K562 (cell line): ENCODE results near the gene SIGMAR1. TPM values are rescaled to one million over a fixed set of nuclear protein-coding genes. Genes with fewer than 3 reads are reported as not detected.

Source experiments
- CREBBP ChIP-seq: IDR thresholded peaks from one replicate; pipeline ENCODE4 v1.6.1; 2012; ENCODE audit warnings: low read depth, mild to moderate bottlenecking, control low read depth, inconsistent platforms, low read length
- FOSL1 ChIP-seq: fragments of 200-800 bp; sonication (Bioruptor generic); conservative IDR thresholded peaks from 2 replicates; pipeline ENCODE4 v1.6.1; 2016; ENCODE audit warnings: missing genetic modification characterization, missing compliant biosample characterization
- FUS ChIP-seq: fragments of 200-400 bp; formaldehyde crosslinking; optimal IDR thresholded peaks from 2 replicates; pipeline ENCODE3; 2017; ENCODE audit warnings: low read depth, low read length
- HDAC8 ChIP-seq: fragments of 450-650 bp; IDR thresholded peaks from 2 replicates; pipeline ENCODE4 v1.6.1; 2016; ENCODE audit warnings: mild to moderate bottlenecking, missing genetic modification characterization, moderate library complexity, missing compliant biosample characterization
- KDM1A ChIP-seq, 2 experiments: fragments of 450-650 bp; IDR thresholded peaks; 2 replicates each; pipeline ENCODE4 v1.6.1; 2016; ENCODE audit warnings: mild to moderate bottlenecking in 2 of 2
- MXI1 ChIP-seq: IDR thresholded peaks from 2 replicates; pipeline ENCODE4 v1.6.1; 2011; ENCODE audit warnings: low read depth, mild to moderate bottlenecking, improper control_type of control experiment, low read length
- NFYB ChIP-seq: IDR thresholded peaks from 2 replicates; pipeline ENCODE4 v1.6.1; 2011; ENCODE audit warnings: mild to moderate bottlenecking, moderate library complexity; ENCODE audit not compliant: insufficient read length; ENCODE audit errors: extremely low read depth
- NR4A1 ChIP-seq, 2 experiments: fragments of 250-450 bp in 1 of 2; fragments of 450-650 bp in 1 of 2; sonication (Bioruptor Pico) in 1 of 2; IDR thresholded peaks; 2 replicates each; pipeline versions ENCODE4 v1.4.0 to v1.6.1; 2016 to 2020; ENCODE audit warnings: mild to moderate bottlenecking in 2 of 2, missing compliant biosample characterization in 1 of 2, missing genetic modification characterization in 1 of 2, moderate library complexity in 1 of 2
- TCF7 ChIP-seq: sonication (generic); IDR thresholded peaks from 2 replicates; pipeline ENCODE4 v1.6.1; 2016; ENCODE audit warnings: antibody characterized with exemption, borderline replicate concordance
- ZNF165 ChIP-seq: fragments of 250-450 bp; sonication (Bioruptor Pico); IDR thresholded peaks from 2 replicates; pipeline ENCODE4 v1.4.0; 2020; ENCODE audit warnings: borderline replicate concordance
- polyA plus RNA-seq, 8 experiments: library from polyadenylated mRNA; depleted of rRNA in 4 of 8; stranded (reverse) in 5 of 8; unstranded in 3 of 8; fragments of >200 nt; fragmentation: Nextera tagmentation in 2 of 8; fragmentation: Illumina TruSeq in 1 of 8; extraction: Ambion mirVana in 2 of 8; extraction: Trizol in 1 of 8; gene quantifications; 2 replicates each; pipeline versions ENCODE4 v1.2.1 to v1.2.3, GENCODE V29; 2011 to 2014; ENCODE audit warnings: inconsistent platforms in 1 of 8, missing spikeins in 1 of 8
- total RNA-seq, 7 experiments: library from RNA; depleted of rRNA in 6 of 7; stranded (reverse); fragments of >200 nt in 6 of 7; fragmentation: Illumina TruSeq in 2 of 7; extraction: Trizol in 2 of 7; gene quantifications; 2 replicates each; pipeline versions ENCODE4 v1.2.1 to v1.2.3, GENCODE V29; 2011 to 2021; ENCODE audit warnings: low replicate concordance in 1 of 7
- TF ChIP-seq, protein P1 (sequence below): fragments of 450-650 bp; formaldehyde crosslinking; IDR thresholded peaks from 2 replicates; pipeline ENCODE4 v1.4.0; 2020; ENCODE audit warnings: mild to moderate bottlenecking, mixed read lengths
- TF ChIP-seq, protein P2 (sequence below): fragments of 450-650 bp; formaldehyde crosslinking; IDR thresholded peaks from 2 replicates; pipeline ENCODE4 v1.4.0; 2020; ENCODE audit warnings: mild to moderate bottlenecking, moderate library complexity
- TF ChIP-seq, protein P3 (sequence below), 3 experiments: fragments of 200-800 bp in 1 of 3; fragments of 250-450 bp in 1 of 3; fragments of 450-650 bp in 1 of 3; sonication (Bioruptor Pico) in 1 of 3; sonication (Bioruptor generic) in 1 of 3; formaldehyde crosslinking in 1 of 3; IDR thresholded peaks; 2 replicates each; pipeline versions ENCODE4 v1.6.1 to v1.8.0; 2016 to 2022; ENCODE audit warnings: mild to moderate bottlenecking in 2 of 3, missing genetic modification characterization in 2 of 3, missing compliant biosample characterization in 1 of 3, moderate library complexity in 1 of 3
- TF ChIP-seq, protein P4 (sequence below): fragments of 250-450 bp; sonication (Bioruptor Pico); IDR thresholded peaks from 2 replicates; pipeline ENCODE4 v1.5.0; 2021
- TF ChIP-seq, protein P5 (sequence below), 3 experiments: IDR thresholded peaks in 2 of 3; conservative IDR thresholded peaks in 1 of 3; 2 replicates each; pipeline ENCODE4 v1.5.1; 2011 to 2012; ENCODE audit warnings: low read length in 3 of 3, mild to moderate bottlenecking in 3 of 3, control low read depth in 2 of 3, improper control_type of control experiment in 1 of 3, inconsistent platforms in 1 of 3, low read depth in 1 of 3, mixed read lengths in 1 of 3, moderate library complexity in 1 of 3; ENCODE audit not compliant: insufficient read depth in 2 of 3

SIGMAR1 gene
- total and polyA plus RNA-seq, 9 of the 15 experiments (the other 6 are each of a cell fraction or from before 2014, with no cell fraction given) = 6.9 to 80.0 (median 35.2) TPM

DNA sequence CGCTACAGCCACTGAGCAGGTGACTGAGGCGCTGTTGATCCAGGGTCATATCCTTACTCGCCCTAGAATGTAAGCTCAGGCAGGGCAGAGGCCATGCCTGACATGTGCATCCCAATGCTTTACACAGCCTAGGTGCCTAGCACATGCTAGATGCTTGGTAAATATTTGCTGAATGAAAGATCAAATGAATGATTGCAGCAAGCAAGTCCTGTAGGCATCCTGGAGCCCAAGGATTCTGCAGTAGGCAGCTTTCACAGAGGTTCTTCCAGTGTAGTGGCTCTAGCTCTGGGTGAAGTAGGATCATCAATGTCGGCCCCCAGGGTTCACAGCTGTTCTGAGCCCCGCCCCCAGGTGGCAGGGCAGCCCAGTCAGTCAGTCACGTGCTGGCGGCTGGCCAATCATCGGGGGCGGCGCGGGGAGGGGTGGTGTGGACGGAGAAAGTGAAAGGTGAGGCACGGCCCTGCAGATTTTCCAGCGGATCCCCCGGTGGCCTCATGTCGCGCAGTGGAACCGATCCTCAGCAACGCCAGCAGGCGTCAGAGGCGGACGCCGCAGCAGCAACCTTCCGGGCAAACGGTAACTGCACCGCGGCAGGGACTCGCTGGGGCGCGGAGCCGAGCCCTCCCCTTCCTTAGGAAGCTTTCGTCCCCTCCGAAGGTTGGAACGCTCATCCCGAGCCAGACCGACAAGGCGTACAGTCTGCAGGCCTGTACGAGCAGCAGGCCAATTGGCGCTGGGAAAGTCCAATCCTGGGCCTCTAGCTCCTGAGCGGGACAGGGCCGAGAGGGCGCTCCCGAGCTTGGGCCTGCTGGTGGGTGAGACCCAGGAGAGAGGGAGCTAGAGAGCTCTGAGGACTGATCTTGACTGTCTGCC lies 8.9 kb upstream of the SIGMAR1 start, which contains the start of gene GALT (continued):
- TF ChIP-seq, protein P1, sequence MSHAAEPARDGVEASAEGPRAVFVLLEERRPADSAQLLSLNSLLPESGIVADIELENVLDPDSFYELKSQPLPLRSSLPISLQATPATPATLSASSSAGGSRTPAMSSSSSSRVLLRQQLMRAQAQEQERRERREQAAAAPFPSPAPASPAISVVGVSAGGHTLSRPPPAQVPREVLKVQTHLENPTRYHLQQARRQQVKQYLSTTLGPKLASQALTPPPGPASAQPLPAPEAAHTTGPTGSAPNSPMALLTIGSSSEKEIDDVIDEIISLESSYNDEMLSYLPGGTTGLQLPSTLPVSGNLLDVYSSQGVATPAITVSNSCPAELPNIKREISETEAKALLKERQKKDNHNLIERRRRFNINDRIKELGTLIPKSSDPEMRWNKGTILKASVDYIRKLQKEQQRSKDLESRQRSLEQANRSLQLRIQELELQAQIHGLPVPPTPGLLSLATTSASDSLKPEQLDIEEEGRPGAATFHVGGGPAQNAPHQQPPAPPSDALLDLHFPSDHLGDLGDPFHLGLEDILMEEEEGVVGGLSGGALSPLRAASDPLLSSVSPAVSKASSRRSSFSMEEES = peak; percentile 93
- TF ChIP-seq, protein P2, sequence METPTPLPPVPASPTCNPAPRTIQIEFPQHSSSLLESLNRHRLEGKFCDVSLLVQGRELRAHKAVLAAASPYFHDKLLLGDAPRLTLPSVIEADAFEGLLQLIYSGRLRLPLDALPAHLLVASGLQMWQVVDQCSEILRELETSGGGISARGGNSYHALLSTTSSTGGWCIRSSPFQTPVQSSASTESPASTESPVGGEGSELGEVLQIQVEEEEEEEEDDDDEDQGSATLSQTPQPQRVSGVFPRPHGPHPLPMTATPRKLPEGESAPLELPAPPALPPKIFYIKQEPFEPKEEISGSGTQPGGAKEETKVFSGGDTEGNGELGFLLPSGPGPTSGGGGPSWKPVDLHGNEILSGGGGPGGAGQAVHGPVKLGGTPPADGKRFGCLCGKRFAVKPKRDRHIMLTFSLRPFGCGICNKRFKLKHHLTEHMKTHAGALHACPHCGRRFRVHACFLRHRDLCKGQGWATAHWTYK = 0 out of 2 replicates have a peak, but pooled peaks have one; percentile 72
- TF ChIP-seq TCF7 (no peak), MXI1 (0 out of 2 replicates have a peak, but pooled peaks have one; percentile 31), FOSL1 (tag) (peak; percentile 27; the same call in 1 of the 2 replicates), KDM1A (IDR thresholded peaks at IDR 0.05) (no peak), ZNF165 (CRISPR knock-in tag) (no peak), CREBBP (no peak), HDAC8 (no peak), NFYB (peak; percentile 95), FUS (no peak), NR4A1 (CRISPR knock-in tag; IDR thresholded peaks at IDR 0.05) (no peak), NR4A1 (tag; IDR thresholded peaks at IDR 0.05) (no peak; the same call in 1 of the 2 replicates)
- TF ChIP-seq, protein P3, sequence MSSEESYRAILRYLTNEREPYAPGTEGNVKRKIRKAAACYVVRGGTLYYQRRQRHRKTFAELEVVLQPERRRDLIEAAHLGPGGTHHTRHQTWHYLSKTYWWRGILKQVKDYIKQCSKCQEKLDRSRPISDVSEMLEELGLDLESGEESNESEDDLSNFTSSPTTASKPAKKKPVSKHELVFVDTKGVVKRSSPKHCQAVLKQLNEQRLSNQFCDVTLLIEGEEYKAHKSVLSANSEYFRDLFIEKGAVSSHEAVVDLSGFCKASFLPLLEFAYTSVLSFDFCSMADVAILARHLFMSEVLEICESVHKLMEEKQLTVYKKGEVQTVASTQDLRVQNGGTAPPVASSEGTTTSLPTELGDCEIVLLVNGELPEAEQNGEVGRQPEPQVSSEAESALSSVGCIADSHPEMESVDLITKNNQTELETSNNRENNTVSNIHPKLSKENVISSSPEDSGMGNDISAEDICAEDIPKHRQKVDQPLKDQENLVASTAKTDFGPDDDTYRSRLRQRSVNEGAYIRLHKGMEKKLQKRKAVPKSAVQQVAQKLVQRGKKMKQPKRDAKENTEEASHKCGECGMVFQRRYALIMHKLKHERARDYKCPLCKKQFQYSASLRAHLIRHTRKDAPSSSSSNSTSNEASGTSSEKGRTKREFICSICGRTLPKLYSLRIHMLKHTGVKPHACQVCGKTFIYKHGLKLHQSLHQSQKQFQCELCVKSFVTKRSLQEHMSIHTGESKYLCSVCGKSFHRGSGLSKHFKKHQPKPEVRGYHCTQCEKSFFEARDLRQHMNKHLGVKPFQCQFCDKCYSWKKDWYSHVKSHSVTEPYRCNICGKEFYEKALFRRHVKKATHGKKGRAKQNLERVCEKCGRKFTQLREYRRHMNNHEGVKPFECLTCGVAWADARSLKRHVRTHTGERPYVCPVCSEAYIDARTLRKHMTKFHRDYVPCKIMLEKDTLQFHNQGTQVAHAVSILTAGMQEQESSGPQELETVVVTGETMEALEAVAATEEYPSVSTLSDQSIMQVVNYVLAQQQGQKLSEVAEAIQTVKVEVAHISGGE (CRISPR knock-in tag; IDR thresholded peaks at IDR 0.05) = peak in 1 of 3 experiments; percentile 25; a peak in 1 of 6 replicates
- TF ChIP-seq, protein P4, sequence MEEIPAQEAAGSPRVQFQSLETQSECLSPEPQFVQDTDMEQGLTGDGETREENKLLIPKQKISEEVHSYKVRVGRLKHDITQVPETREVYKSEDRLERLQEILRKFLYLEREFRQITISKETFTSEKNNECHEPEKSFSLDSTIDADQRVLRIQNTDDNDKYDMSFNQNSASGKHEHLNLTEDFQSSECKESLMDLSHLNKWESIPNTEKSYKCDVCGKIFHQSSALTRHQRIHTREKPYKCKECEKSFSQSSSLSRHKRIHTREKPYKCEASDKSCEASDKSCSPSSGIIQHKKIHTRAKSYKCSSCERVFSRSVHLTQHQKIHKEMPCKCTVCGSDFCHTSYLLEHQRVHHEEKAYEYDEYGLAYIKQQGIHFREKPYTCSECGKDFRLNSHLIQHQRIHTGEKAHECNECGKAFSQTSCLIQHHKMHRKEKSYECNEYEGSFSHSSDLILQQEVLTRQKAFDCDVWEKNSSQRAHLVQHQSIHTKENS (CRISPR knock-in tag) = no peak
- TF ChIP-seq, protein P5, sequence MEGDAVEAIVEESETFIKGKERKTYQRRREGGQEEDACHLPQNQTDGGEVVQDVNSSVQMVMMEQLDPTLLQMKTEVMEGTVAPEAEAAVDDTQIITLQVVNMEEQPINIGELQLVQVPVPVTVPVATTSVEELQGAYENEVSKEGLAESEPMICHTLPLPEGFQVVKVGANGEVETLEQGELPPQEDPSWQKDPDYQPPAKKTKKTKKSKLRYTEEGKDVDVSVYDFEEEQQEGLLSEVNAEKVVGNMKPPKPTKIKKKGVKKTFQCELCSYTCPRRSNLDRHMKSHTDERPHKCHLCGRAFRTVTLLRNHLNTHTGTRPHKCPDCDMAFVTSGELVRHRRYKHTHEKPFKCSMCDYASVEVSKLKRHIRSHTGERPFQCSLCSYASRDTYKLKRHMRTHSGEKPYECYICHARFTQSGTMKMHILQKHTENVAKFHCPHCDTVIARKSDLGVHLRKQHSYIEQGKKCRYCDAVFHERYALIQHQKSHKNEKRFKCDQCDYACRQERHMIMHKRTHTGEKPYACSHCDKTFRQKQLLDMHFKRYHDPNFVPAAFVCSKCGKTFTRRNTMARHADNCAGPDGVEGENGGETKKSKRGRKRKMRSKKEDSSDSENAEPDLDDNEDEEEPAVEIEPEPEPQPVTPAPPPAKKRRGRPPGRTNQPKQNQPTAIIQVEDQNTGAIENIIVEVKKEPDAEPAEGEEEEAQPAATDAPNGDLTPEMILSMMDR (IDR thresholded peaks at IDR 0.05 in 2 of 3, conservative IDR thresholded peaks at IDR 0.05 in 1 of 3; ENCODE audit: insufficient read depth in 2 of 3, low read depth in 1 of 3, low read length in 3 of 3) = peak; percentile 65 to 97 (median 80)
